Measurements from ENCODE around the gene AOC3. TPM values are rescaled to one million over a fixed set of nuclear protein-coding genes. Genes with fewer than 3 reads are reported as not detected.

Gene AOC3
- total and polyA plus RNA-seq, 2 of the 13 experiments (the other 11 are each of a cell fraction or from before 2014, with no cell fraction given): 8.7 to 51.7 TPM

DNA sequence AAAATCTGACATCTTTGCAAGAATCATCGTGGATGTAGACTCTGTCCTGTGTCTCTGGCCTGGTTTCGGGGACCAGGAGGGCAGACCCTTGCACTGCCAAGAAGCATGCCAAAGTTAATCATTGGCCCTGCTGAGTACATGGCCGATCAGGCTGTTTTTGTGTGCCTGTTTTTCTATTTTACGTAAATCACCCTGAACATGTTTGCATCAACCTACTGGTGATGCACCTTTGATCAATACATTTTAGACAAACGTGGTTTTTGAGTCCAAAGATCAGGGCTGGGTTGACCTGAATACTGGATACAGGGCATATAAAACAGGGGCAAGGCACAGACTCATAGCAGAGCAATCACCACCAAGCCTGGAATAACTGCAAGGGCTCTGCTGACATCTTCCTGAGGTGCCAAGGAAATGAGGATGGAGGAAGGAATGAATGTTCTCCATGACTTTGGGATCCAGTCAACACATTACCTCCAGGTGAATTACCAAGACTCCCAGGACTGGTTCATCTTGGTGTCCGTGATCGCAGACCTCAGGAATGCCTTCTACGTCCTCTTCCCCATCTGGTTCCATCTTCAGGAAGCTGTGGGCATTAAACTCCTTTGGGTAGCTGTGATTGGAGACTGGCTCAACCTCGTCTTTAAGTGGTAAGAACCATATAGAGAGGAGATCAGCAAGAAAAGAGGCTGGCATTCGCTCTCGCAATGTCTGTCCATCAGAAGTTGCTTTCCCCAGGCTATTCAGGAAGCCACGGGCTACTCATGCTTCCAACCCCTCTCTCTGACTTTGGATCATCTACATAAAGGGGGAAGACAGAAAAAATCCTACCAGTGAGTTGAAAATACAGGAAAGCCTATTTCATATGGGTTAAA is 49.7 kb downstream of the AOC3 start, which contains the start of gene G6PC1 (continued):
- no peak for TF ChIP-seq CEBPZ (IDR thresholded peaks at IDR 0.05; ENCODE audit: low read length)
- TF ChIP-seq ZNF557 (CRISPR knock-in tag; IDR thresholded peaks at IDR 0.05): no peak
- no peak for TF ChIP-seq DDIT3 (CRISPR knock-in tag; IDR thresholded peaks at IDR 0.05)
- TF ChIP-seq ZNF20 (CRISPR knock-in tag; IDR thresholded peaks at IDR 0.05): no peak
- TF ChIP-seq ZNF629 (CRISPR knock-in tag; conservative IDR thresholded peaks at IDR 0.05): 0 out of 2 replicates have a peak, but pooled peaks have one; percentile 27
- no peak for TF ChIP-seq SMARCC2 (IDR thresholded peaks at IDR 0.05)
- no peak for TF ChIP-seq ZFP36L1 (CRISPR knock-in tag; IDR thresholded peaks at IDR 0.05)
- TF ChIP-seq ZNF782 (CRISPR knock-in tag; IDR thresholded peaks at IDR 0.05; ENCODE audit: borderline replicate concordance): no peak
- no peak for TF ChIP-seq KLF13 (CRISPR knock-in tag; IDR thresholded peaks at IDR 0.05)
- no peak for TF ChIP-seq SYNCRIP (IDR thresholded peaks at IDR 0.05; ENCODE audit: insufficient read depth, low read depth, low read length)
- TF ChIP-seq NFE2L2 (IDR thresholded peaks at IDR 0.05; ENCODE audit: low read length): no peak
- TF ChIP-seq FOSL2 (CRISPR knock-in tag; IDR thresholded peaks at IDR 0.05): peak; percentile 65
- TF ChIP-seq MIXL1 (CRISPR knock-in tag; IDR thresholded peaks at IDR 0.05): peak; percentile 98
- TF ChIP-seq ZNF589 (CRISPR knock-in tag; conservative IDR thresholded peaks at IDR 0.05): no peak
- TF ChIP-seq ZNF709 (CRISPR knock-in tag; IDR thresholded peaks at IDR 0.05): no peak
- TF ChIP-seq RARA (CRISPR knock-in tag; IDR thresholded peaks at IDR 0.05): peak; percentile 97
- no peak for TF ChIP-seq ZNF720 (CRISPR knock-in tag; IDR thresholded peaks at IDR 0.05)
- TF ChIP-seq NFATC3 (CRISPR knock-in tag; IDR thresholded peaks at IDR 0.05): no peak
- no peak for TF ChIP-seq ZBTB8A (CRISPR knock-in tag; IDR thresholded peaks at IDR 0.05; ENCODE audit: borderline replicate concordance, low read depth)
- TF ChIP-seq TBL1XR1 (IDR thresholded peaks at IDR 0.05; ENCODE audit: borderline replicate concordance, low read length, partially characterized antibody): no peak
- TF ChIP-seq ZNF777 (CRISPR knock-in tag; IDR thresholded peaks at IDR 0.05): no peak
- TF ChIP-seq ZNF275 (CRISPR knock-in tag; IDR thresholded peaks at IDR 0.05; ENCODE audit: borderline replicate concordance): no peak
- TF ChIP-seq ZNF724P (CRISPR knock-in tag; IDR thresholded peaks at IDR 0.05; ENCODE audit: borderline replicate concordance): 0 out of 2 replicates have a peak, but pooled peaks have one; percentile 55
- no peak for TF ChIP-seq ATRX (CRISPR knock-in tag; IDR thresholded peaks at IDR 0.05; ENCODE audit: borderline replicate concordance)
- TF ChIP-seq MBNL3 (CRISPR knock-in tag; conservative IDR thresholded peaks at IDR 0.05): no peak
- TF ChIP-seq, protein P1, sequence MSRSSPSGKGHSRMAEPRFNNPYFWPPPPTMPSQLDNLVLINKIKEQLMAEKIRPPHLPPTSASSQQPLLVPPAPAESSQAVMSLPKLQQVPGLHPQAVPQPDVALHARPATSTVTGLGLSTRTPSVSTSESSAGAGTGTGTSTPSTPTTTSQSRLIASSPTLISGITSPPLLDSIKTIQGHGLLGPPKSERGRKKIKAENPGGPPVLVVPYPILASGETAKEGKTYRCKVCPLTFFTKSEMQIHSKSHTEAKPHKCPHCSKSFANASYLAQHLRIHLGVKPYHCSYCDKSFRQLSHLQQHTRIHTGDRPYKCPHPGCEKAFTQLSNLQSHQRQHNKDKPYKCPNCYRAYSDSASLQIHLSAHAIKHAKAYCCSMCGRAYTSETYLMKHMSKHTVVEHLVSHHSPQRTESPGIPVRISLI (CRISPR knock-in tag; IDR thresholded peaks at IDR 0.05; ENCODE audit: borderline replicate concordance): peak; percentile 85; the same call in 1 of the 2 replicates

Data from HepG2 (cell line).